GM20000 (cell line): ENCODE results near the gene TIMM50.

Source experiments
- DNase-seq: peaks from one replicate; pipeline ENCODE4 v3.0.0; 2012; ENCODE audit warnings: low spot score
- TF ChIP-seq, protein P1 (sequence below): IDR thresholded peaks from 2 replicates; pipeline ENCODE4 v1.5.1; 2012; ENCODE audit warnings: mild to moderate bottlenecking, control low read depth; ENCODE audit errors: extremely low read depth, missing control alignments

The TIMM50 gene

GRCh38 chr19:39463403-39463802, 17.2 kb upstream of the TIMM50 start:
- no peak for DNase-seq
- TF ChIP-seq, protein P1, sequence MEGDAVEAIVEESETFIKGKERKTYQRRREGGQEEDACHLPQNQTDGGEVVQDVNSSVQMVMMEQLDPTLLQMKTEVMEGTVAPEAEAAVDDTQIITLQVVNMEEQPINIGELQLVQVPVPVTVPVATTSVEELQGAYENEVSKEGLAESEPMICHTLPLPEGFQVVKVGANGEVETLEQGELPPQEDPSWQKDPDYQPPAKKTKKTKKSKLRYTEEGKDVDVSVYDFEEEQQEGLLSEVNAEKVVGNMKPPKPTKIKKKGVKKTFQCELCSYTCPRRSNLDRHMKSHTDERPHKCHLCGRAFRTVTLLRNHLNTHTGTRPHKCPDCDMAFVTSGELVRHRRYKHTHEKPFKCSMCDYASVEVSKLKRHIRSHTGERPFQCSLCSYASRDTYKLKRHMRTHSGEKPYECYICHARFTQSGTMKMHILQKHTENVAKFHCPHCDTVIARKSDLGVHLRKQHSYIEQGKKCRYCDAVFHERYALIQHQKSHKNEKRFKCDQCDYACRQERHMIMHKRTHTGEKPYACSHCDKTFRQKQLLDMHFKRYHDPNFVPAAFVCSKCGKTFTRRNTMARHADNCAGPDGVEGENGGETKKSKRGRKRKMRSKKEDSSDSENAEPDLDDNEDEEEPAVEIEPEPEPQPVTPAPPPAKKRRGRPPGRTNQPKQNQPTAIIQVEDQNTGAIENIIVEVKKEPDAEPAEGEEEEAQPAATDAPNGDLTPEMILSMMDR, result no peak

DNA sequence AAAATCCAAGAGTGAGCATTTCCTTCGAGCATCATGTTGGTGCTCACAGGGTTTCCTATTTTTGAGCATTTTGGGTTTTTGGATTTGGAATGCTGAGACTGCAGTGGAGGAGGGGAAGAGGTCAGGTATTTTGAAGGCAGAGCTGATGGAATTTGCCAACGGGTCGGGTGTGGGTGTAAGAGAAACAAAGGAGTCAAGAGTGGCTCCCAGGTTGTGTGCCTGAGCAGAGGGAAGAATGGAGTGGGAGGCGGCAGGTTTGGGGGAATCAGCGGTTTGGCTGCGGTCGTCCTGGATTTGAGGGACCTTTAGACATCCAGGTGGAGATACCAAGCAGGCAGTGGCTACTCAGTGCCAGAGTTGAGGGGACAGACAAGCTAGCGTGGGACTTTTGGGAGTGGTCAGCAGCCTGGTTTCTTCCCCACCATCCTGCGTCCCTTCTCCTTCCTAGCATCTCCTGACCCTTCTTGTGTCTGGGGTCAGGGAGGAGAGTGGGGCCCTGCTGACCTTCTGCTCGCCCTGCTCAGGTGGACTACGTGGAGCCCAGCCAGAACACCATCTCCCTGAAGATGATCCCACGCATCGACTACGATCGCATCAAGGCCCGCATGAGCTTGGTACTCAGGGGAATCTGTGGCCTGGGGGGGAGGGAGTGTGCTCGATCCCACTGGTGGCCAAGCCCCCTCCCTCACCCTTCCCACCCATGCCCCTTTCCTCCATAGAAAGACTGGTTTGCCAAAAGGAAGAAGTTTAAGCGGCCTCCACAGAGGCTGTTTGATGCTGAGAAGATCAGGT, 14.5 kb upstream of the TIMM50 start:
- TF ChIP-seq, protein P1, result no peak
- no peak for DNase-seq

- TF ChIP-seq, protein P1, result no peak
- no peak for DNase-seq
Observed at GRCh38 chr19:39467941-39468340, 12.7 kb upstream of the TIMM50 start.

DNA sequence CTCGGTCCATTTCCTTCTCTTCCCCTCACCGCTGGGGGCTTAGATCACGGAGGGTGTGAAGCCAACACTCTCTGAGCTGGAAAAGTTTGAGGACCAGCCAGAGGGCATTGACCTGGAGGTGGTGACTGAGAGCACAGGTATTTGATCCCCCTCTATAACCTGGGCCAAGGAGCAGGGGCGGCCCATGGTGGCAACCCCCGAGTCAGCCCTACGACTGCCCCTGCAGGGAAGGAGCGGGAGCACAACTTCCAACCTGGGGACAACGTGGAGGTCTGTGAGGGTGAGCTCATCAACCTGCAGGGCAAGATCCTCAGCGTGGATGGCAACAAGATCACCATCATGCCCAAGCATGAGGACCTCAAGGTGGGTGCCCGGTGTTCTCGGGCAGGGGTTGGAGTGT, 11.6 kb upstream of the TIMM50 start:
- TF ChIP-seq, protein P1, result no peak
- no peak for DNase-seq

DNA sequence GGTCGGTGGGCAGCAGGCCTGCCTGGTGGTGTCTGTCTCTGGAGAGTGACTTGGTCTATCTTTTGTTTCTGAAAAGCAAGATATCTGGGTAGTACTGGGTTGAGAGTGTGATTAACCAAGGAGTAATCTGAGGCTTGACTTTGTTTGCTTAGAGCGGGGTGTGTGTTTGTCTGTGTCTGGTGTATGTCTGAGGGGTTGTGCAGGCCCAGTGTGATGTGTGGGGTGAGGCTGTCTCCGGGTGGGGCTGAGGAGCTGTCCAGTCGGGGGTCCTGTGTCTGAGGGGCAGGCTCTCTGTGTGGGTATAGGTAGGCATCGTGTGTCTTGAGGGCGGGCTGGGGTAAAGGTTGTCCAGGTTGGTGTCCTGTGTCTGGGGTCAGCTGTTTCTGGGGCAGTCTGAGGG, 11.1 kb upstream of the TIMM50 start:
- TF ChIP-seq, protein P1, result no peak
- DNase-seq, result no peak

DNA sequence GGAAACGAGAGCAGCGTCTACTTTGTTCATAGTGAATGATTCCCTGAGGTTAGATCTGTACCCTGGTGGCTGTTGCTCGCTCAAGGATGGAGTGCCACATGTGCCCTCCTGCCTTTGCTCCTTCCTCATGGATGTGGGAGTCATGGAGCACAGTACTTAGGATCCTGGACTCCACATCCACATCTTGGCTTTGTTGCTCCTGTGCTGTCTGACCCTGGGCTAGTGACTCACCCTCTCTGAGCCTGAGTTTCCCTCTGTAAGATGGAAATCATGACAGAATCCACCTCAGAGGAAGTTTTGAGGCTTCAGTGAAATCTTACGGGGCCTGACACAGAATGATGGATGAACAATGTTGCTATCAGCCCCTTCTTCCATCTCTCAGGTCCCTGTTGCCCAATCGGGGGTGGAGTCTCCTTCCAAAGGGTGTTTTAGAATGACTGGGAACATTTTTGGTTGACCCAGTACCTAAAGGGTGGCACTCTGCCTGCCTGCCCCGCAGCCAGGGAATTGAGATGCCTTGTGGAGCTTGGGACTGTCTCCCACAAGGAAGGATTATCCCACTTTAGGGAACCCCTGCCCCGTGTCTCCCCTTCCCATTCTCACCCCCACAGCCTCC, 9.8 kb upstream of the TIMM50 start:
- DNase-seq, result no peak
- TF ChIP-seq, protein P1, result no peak

- TF ChIP-seq, protein P1, result no peak
- DNase-seq, result no peak
Observed at GRCh38 chr19:39471756-39472536, 8.7 kb upstream of the TIMM50 start.
